ENCODE results near the gene DONSON.
"Not testable (repeated sequence)": the region's sequence is repeated elsewhere in the genome, so short reads cannot be mapped to it uniquely, and the experiment has no call there.

Gene DONSON

GRCh38 chr21:33588485-33589335, at the start of gene DONSON:
DONSON (minus strand) TSS chr21:33588684; CDS start chr21:33588641, 43 bp downstream.
- H3K4me1 ChIP-seq (ENCODE audit: control insufficient read depth, insufficient read depth, low read length), result no peaks in the 10 kb centered on the region
- no peaks in the 10 kb centered on the region for H3K27me3 ChIP-seq (ENCODE audit: control insufficient read depth, insufficient read depth, low read length)
- no peaks in the 10 kb centered on the region for H3K36me3 ChIP-seq (ENCODE audit: control insufficient read depth, insufficient read depth, low read length)
- peak within 1 kb of the TSS; percentile 66 for H3K9ac ChIP-seq (ENCODE audit: low read length)
- peak within 1 kb of the TSS; percentile 68 for H3K27ac ChIP-seq (ENCODE audit: low read depth, low read length)
- H3K4me3 ChIP-seq (ENCODE audit: low read length), result peak within 1 kb of the TSS; percentile 95

GRCh38 chr21:33634254-33634653, 45.8 kb upstream of the DONSON start:
- Histone ChIP-seq H3K4me1 (ENCODE audit: control insufficient read depth, insufficient read depth, low read length) (no peaks in the 10 kb centered on the region), H3K4me3 (ENCODE audit: low read length) (no peak overlapping the region), H3K27ac (ENCODE audit: low read depth, low read length) (no peak overlapping the region), H3K27me3 (ENCODE audit: control insufficient read depth, insufficient read depth, low read length) (no peaks in the 10 kb centered on the region), H3K36me3 (ENCODE audit: control insufficient read depth, insufficient read depth, low read length) (peaks cover 4% of the 10 kb centered on the region), H3K9ac (ENCODE audit: low read length) (no peak overlapping the region)

- not testable (repeated sequence) for H3K4me1 ChIP-seq (ENCODE audit: control insufficient read depth, insufficient read depth, low read length); H3K36me3 ChIP-seq (ENCODE audit: control insufficient read depth, insufficient read depth, low read length); H3K27me3 ChIP-seq (ENCODE audit: control insufficient read depth, insufficient read depth, low read length); H3K4me3 ChIP-seq (ENCODE audit: low read length); H3K27ac ChIP-seq (ENCODE audit: low read depth, low read length); H3K9ac ChIP-seq (ENCODE audit: low read length)
Observed at GRCh38 chr21:33626151-33626550, 37.7 kb upstream of the DONSON start.

GRCh38 chr21:33622253-33622652, 33.8 kb upstream of the DONSON start:
- Histone ChIP-seq H3K27ac (ENCODE audit: low read depth, low read length) (no peak overlapping the region), H3K9ac (ENCODE audit: low read length) (no peak overlapping the region), H3K36me3 (ENCODE audit: control insufficient read depth, insufficient read depth, low read length) (peaks cover 5% of the 10 kb centered on the region), H3K4me3 (ENCODE audit: low read length) (no peak overlapping the region), H3K27me3 (ENCODE audit: control insufficient read depth, insufficient read depth, low read length) (no peaks in the 10 kb centered on the region), H3K4me1 (ENCODE audit: control insufficient read depth, insufficient read depth, low read length) (no peaks in the 10 kb centered on the region)

GRCh38 chr21:33619726-33620125, 31.2 kb upstream of the DONSON start:
- Histone ChIP-seq H3K36me3 (ENCODE audit: control insufficient read depth, insufficient read depth, low read length) (peaks cover 5% of the 10 kb centered on the region), H3K27me3 (ENCODE audit: control insufficient read depth, insufficient read depth, low read length) (no peaks in the 10 kb centered on the region), H3K9ac (ENCODE audit: low read length) (no peak overlapping the region), H3K27ac (ENCODE audit: low read depth, low read length) (no peak overlapping the region), H3K4me3 (ENCODE audit: low read length) (no peak overlapping the region), H3K4me1 (ENCODE audit: control insufficient read depth, insufficient read depth, low read length) (no peaks in the 10 kb centered on the region)

- Histone ChIP-seq H3K36me3 (ENCODE audit: control insufficient read depth, insufficient read depth, low read length) (peaks cover 5% of the 10 kb centered on the region), H3K27ac (ENCODE audit: low read depth, low read length) (no peak overlapping the region), H3K4me1 (ENCODE audit: control insufficient read depth, insufficient read depth, low read length) (no peaks in the 10 kb centered on the region), H3K27me3 (ENCODE audit: control insufficient read depth, insufficient read depth, low read length) (no peaks in the 10 kb centered on the region), H3K9ac (ENCODE audit: low read length) (no peak overlapping the region), H3K4me3 (ENCODE audit: low read length) (no peak overlapping the region)
Observed at GRCh38 chr21:33618407-33618806, 29.9 kb upstream of the DONSON start.

GRCh38 chr21:33617565-33617964, 29.1 kb upstream of the DONSON start:
- not testable (repeated sequence) for H3K36me3 ChIP-seq (ENCODE audit: control insufficient read depth, insufficient read depth, low read length); H3K4me1 ChIP-seq (ENCODE audit: control insufficient read depth, insufficient read depth, low read length); H3K9ac ChIP-seq (ENCODE audit: low read length); H3K27ac ChIP-seq (ENCODE audit: low read depth, low read length); H3K27me3 ChIP-seq (ENCODE audit: control insufficient read depth, insufficient read depth, low read length); H3K4me3 ChIP-seq (ENCODE audit: low read length)

- Histone ChIP-seq H3K4me1 (ENCODE audit: control insufficient read depth, insufficient read depth, low read length) (no peaks in the 10 kb centered on the region), H3K27ac (ENCODE audit: low read depth, low read length) (no peak overlapping the region), H3K27me3 (ENCODE audit: control insufficient read depth, insufficient read depth, low read length) (no peaks in the 10 kb centered on the region), H3K9ac (ENCODE audit: low read length) (no peak overlapping the region), H3K4me3 (ENCODE audit: low read length) (no peak overlapping the region), H3K36me3 (ENCODE audit: control insufficient read depth, insufficient read depth, low read length) (peaks cover 6% of the 10 kb centered on the region)
Observed at GRCh38 chr21:33611006-33611744, 22.7 kb upstream of the DONSON start.

GRCh38 chr21:33608559-33608958, 20.1 kb upstream of the DONSON start:
- no peaks in the 10 kb centered on the region for H3K27me3 ChIP-seq (ENCODE audit: control insufficient read depth, insufficient read depth, low read length)
- H3K36me3 ChIP-seq (ENCODE audit: control insufficient read depth, insufficient read depth, low read length), result peaks cover 6% of the 10 kb centered on the region
- no peak overlapping the region for H3K4me3 ChIP-seq (ENCODE audit: low read length)
- H3K9ac ChIP-seq (ENCODE audit: low read length), result no peak overlapping the region
- H3K27ac ChIP-seq (ENCODE audit: low read depth, low read length), result no peak overlapping the region
- H3K4me1 ChIP-seq (ENCODE audit: control insufficient read depth, insufficient read depth, low read length), result no peaks in the 10 kb centered on the region

- Histone ChIP-seq H3K4me3 (ENCODE audit: low read length) (no peak overlapping the region), H3K9ac (ENCODE audit: low read length) (no peak overlapping the region), H3K36me3 (ENCODE audit: control insufficient read depth, insufficient read depth, low read length) (peaks cover 7% of the 10 kb centered on the region)
Observed at GRCh38 chr21:33598051-33598450, 9.6 kb upstream of the DONSON start.

GRCh38 chr21:33587792-33588484, 546 bp downstream of the DONSON start:
- H3K4me1 ChIP-seq (ENCODE audit: control insufficient read depth, insufficient read depth, low read length), result no peaks in the 10 kb centered on the region
- no peaks in the 10 kb centered on the region for H3K27me3 ChIP-seq (ENCODE audit: control insufficient read depth, insufficient read depth, low read length)
- no peaks in the 10 kb centered on the region for H3K36me3 ChIP-seq (ENCODE audit: control insufficient read depth, insufficient read depth, low read length)
- H3K9ac ChIP-seq (ENCODE audit: low read length), result peak overlapping the region; percentile 56
- peak overlapping the region; percentile 68 for H3K27ac ChIP-seq (ENCODE audit: low read depth, low read length)
- peak overlapping the region; percentile 95 for H3K4me3 ChIP-seq (ENCODE audit: low read length)

More at GRCh38 chr21:33598051-33598450, 9.6 kb upstream of the DONSON start:
- Histone ChIP-seq H3K27me3 (ENCODE audit: control insufficient read depth, insufficient read depth, low read length) (no peaks in the 10 kb centered on the region), H3K27ac (ENCODE audit: low read depth, low read length) (no peak overlapping the region), H3K4me1 (ENCODE audit: control insufficient read depth, insufficient read depth, low read length) (no peaks in the 10 kb centered on the region)

GRCh38 chr21:33586927-33587326, 1.6 kb downstream of the DONSON start:
- Histone ChIP-seq H3K9ac (ENCODE audit: low read length) (no peak overlapping the region), H3K27me3 (ENCODE audit: control insufficient read depth, insufficient read depth, low read length) (no peaks in the 10 kb centered on the region), H3K36me3 (ENCODE audit: control insufficient read depth, insufficient read depth, low read length) (no peaks in the 10 kb centered on the region), H3K4me1 (ENCODE audit: control insufficient read depth, insufficient read depth, low read length) (no peaks in the 10 kb centered on the region), H3K27ac (ENCODE audit: low read depth, low read length) (no peak overlapping the region), H3K4me3 (ENCODE audit: low read length) (no peak overlapping the region)

Measured in rectal smooth muscle tissue (tissue), 1 donor.